K562 (cell line): Measurements from ENCODE around the gene PLXDC1. TPM values are rescaled to one million over a fixed set of nuclear protein-coding genes. Genes with fewer than 3 reads are reported as not detected.

ENCODE experiments used
- CBFA2T3 ChIP-seq: fragments of 450-650 bp; IDR thresholded peaks from 2 replicates; pipeline ENCODE4 v1.6.1; 2017
- DNMT1 ChIP-seq: fragments of 450-650 bp; IDR thresholded peaks from 2 replicates; pipeline ENCODE4 v1.6.1; 2016; ENCODE audit warnings: antibody characterized with exemption, mild to moderate bottlenecking
- MYC ChIP-seq, 2 experiments: fragments of 250-450 bp in 1 of 2; sonication (Bioruptor Pico) in 1 of 2; IDR thresholded peaks; 2 replicates each; pipeline versions ENCODE4 v1.5.1 to v1.6.1; 2012 to 2021; ENCODE audit warnings: low read depth in 2 of 2, borderline replicate concordance in 1 of 2, improper control_type of control experiment in 1 of 2, low read length in 1 of 2, mild to moderate bottlenecking in 1 of 2, moderate library complexity in 1 of 2
- RFX5 ChIP-seq: IDR thresholded peaks from 2 replicates; pipeline ENCODE4 v1.6.1; 2011; ENCODE audit warnings: low read depth, mild to moderate bottlenecking, improper control_type of control experiment, low read length
- U2AF2 ChIP-seq: fragments of 200-400 bp; formaldehyde crosslinking; optimal IDR thresholded peaks from 2 replicates; pipeline ENCODE3; 2017; ENCODE audit warnings: low read depth, mild to moderate bottlenecking, low read length
- YBX1 ChIP-seq: fragments of 450-650 bp; IDR thresholded peaks from 2 replicates; pipeline ENCODE4 v1.7.1; 2016; ENCODE audit warnings: mild to moderate bottlenecking
- ZC3H11A ChIP-seq: IDR thresholded peaks from 2 replicates; pipeline ENCODE4 v1.6.1; 2012; ENCODE audit warnings: low read depth, low read length, improper control_type of control experiment
- polyA plus RNA-seq, 8 experiments: library from polyadenylated mRNA; depleted of rRNA in 4 of 8; stranded (reverse) in 5 of 8; unstranded in 3 of 8; fragments of >200 nt; fragmentation: Nextera tagmentation in 2 of 8; fragmentation: Illumina TruSeq in 1 of 8; extraction: Ambion mirVana in 2 of 8; extraction: Trizol in 1 of 8; gene quantifications; 2 replicates each; pipeline versions ENCODE4 v1.2.1 to v1.2.3, GENCODE V29; 2011 to 2014; ENCODE audit warnings: inconsistent platforms in 1 of 8, missing spikeins in 1 of 8
- total RNA-seq, 7 experiments: library from RNA; depleted of rRNA in 6 of 7; stranded (reverse); fragments of >200 nt in 6 of 7; fragmentation: Illumina TruSeq in 2 of 7; extraction: Trizol in 2 of 7; gene quantifications; 2 replicates each; pipeline versions ENCODE4 v1.2.1 to v1.2.3, GENCODE V29; 2011 to 2021; ENCODE audit warnings: low replicate concordance in 1 of 7
- TF ChIP-seq, protein P1 (sequence below): fragments of 250-450 bp; sonication (Bioruptor Pico); IDR thresholded peaks from 2 replicates; pipeline ENCODE4 v1.4.0; 2020; ENCODE audit warnings: mild to moderate bottlenecking, moderate library complexity, borderline replicate concordance
- TF ChIP-seq, protein P2 (sequence below): fragments of 200-600 bp; sonication (generic); IDR thresholded peaks from one replicate; pipeline ENCODE4 v1.6.1; 2012; ENCODE audit warnings: mild to moderate bottlenecking, low read depth, low read length, inconsistent platforms
- TF ChIP-seq, protein P3 (sequence below): fragments of 450-650 bp; IDR thresholded peaks from 2 replicates; pipeline ENCODE4 v1.7.0; 2016; ENCODE audit warnings: borderline replicate concordance

Gene PLXDC1
- total and polyA plus RNA-seq, 9 of the 15 experiments (the other 6 are each of a cell fraction or from before 2014, with no cell fraction given): not detected

DNA sequence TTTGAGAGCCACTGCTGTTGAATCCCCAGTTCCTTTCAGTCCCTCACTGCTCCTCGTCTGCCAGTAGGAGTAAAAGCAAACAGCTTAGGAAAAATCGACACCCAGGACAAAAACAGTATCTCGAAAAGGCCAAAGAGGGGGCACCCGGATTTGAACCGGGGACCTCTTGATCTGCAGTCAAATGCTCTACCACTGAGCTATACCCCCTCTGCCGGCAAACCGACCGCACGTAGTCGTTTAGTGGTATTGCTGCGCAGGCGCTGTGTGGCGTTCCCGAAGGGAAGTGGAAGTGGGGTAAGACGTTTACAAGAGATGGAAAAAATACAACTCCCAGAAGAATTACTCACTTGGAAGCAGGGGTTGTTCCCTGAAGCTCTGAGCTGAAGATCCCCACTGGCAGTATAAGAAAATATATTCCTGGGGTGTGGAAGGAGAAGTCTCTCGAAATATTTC lies 2.2 kb upstream of the PLXDC1 start (continued):
- TF ChIP-seq ZC3H11A: no peak
- no peak for TF ChIP-seq DNMT1
- TF ChIP-seq RFX5: peak; percentile 73; the same call in 1 of the 2 replicates
- TF ChIP-seq, protein P1, sequence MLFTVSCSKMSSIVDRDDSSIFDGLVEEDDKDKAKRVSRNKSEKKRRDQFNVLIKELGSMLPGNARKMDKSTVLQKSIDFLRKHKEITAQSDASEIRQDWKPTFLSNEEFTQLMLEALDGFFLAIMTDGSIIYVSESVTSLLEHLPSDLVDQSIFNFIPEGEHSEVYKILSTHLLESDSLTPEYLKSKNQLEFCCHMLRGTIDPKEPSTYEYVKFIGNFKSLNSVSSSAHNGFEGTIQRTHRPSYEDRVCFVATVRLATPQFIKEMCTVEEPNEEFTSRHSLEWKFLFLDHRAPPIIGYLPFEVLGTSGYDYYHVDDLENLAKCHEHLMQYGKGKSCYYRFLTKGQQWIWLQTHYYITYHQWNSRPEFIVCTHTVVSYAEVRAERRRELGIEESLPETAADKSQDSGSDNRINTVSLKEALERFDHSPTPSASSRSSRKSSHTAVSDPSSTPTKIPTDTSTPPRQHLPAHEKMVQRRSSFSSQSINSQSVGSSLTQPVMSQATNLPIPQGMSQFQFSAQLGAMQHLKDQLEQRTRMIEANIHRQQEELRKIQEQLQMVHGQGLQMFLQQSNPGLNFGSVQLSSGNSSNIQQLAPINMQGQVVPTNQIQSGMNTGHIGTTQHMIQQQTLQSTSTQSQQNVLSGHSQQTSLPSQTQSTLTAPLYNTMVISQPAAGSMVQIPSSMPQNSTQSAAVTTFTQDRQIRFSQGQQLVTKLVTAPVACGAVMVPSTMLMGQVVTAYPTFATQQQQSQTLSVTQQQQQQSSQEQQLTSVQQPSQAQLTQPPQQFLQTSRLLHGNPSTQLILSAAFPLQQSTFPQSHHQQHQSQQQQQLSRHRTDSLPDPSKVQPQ (CRISPR knock-in tag): no peak
- TF ChIP-seq, protein P2, sequence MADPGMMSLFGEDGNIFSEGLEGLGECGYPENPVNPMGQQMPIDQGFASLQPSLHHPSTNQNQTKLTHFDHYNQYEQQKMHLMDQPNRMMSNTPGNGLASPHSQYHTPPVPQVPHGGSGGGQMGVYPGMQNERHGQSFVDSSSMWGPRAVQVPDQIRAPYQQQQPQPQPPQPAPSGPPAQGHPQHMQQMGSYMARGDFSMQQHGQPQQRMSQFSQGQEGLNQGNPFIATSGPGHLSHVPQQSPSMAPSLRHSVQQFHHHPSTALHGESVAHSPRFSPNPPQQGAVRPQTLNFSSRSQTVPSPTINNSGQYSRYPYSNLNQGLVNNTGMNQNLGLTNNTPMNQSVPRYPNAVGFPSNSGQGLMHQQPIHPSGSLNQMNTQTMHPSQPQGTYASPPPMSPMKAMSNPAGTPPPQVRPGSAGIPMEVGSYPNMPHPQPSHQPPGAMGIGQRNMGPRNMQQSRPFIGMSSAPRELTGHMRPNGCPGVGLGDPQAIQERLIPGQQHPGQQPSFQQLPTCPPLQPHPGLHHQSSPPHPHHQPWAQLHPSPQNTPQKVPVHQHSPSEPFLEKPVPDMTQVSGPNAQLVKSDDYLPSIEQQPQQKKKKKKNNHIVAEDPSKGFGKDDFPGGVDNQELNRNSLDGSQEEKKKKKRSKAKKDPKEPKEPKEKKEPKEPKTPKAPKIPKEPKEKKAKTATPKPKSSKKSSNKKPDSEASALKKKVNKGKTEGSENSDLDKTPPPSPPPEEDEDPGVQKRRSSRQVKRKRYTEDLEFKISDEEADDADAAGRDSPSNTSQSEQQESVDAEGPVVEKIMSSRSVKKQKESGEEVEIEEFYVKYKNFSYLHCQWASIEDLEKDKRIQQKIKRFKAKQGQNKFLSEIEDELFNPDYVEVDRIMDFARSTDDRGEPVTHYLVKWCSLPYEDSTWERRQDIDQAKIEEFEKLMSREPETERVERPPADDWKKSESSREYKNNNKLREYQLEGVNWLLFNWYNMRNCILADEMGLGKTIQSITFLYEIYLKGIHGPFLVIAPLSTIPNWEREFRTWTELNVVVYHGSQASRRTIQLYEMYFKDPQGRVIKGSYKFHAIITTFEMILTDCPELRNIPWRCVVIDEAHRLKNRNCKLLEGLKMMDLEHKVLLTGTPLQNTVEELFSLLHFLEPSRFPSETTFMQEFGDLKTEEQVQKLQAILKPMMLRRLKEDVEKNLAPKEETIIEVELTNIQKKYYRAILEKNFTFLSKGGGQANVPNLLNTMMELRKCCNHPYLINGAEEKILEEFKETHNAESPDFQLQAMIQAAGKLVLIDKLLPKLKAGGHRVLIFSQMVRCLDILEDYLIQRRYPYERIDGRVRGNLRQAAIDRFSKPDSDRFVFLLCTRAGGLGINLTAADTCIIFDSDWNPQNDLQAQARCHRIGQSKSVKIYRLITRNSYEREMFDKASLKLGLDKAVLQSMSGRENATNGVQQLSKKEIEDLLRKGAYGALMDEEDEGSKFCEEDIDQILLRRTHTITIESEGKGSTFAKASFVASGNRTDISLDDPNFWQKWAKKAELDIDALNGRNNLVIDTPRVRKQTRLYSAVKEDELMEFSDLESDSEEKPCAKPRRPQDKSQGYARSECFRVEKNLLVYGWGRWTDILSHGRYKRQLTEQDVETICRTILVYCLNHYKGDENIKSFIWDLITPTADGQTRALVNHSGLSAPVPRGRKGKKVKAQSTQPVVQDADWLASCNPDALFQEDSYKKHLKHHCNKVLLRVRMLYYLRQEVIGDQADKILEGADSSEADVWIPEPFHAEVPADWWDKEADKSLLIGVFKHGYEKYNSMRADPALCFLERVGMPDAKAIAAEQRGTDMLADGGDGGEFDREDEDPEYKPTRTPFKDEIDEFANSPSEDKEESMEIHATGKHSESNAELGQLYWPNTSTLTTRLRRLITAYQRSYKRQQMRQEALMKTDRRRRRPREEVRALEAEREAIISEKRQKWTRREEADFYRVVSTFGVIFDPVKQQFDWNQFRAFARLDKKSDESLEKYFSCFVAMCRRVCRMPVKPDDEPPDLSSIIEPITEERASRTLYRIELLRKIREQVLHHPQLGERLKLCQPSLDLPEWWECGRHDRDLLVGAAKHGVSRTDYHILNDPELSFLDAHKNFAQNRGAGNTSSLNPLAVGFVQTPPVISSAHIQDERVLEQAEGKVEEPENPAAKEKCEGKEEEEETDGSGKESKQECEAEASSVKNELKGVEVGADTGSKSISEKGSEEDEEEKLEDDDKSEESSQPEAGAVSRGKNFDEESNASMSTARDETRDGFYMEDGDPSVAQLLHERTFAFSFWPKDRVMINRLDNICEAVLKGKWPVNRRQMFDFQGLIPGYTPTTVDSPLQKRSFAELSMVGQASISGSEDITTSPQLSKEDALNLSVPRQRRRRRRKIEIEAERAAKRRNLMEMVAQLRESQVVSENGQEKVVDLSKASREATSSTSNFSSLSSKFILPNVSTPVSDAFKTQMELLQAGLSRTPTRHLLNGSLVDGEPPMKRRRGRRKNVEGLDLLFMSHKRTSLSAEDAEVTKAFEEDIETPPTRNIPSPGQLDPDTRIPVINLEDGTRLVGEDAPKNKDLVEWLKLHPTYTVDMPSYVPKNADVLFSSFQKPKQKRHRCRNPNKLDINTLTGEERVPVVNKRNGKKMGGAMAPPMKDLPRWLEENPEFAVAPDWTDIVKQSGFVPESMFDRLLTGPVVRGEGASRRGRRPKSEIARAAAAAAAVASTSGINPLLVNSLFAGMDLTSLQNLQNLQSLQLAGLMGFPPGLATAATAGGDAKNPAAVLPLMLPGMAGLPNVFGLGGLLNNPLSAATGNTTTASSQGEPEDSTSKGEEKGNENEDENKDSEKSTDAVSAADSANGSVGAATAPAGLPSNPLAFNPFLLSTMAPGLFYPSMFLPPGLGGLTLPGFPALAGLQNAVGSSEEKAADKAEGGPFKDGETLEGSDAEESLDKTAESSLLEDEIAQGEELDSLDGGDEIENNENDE: no peak
- TF ChIP-seq CBFA2T3: no peak
- no peak for TF ChIP-seq YBX1
- TF ChIP-seq MYC (IDR thresholded peaks at IDR 0.05; ENCODE audit: low read depth, low read length): no peak
- no peak for TF ChIP-seq MYC (CRISPR knock-in tag; IDR thresholded peaks at IDR 0.05; ENCODE audit: borderline replicate concordance, low read depth)
- TF ChIP-seq, protein P3, sequence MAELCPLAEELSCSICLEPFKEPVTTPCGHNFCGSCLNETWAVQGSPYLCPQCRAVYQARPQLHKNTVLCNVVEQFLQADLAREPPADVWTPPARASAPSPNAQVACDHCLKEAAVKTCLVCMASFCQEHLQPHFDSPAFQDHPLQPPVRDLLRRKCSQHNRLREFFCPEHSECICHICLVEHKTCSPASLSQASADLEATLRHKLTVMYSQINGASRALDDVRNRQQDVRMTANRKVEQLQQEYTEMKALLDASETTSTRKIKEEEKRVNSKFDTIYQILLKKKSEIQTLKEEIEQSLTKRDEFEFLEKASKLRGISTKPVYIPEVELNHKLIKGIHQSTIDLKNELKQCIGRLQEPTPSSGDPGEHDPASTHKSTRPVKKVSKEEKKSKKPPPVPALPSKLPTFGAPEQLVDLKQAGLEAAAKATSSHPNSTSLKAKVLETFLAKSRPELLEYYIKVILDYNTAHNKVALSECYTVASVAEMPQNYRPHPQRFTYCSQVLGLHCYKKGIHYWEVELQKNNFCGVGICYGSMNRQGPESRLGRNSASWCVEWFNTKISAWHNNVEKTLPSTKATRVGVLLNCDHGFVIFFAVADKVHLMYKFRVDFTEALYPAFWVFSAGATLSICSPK: 0 out of 2 replicates have a peak, but pooled peaks have one; percentile 50
- no peak for TF ChIP-seq U2AF2
